NCI-H1694 (cell line): ENCODE measurements around the gene RBBP8NL.
A peak's percentile ranks its signal among the peaks of the same experiment; 100 is the strongest.
"Not testable (repeated sequence)": the region's sequence is repeated elsewhere in the genome, so short reads cannot be mapped to it uniquely, and the experiment has no call there.

Experiments used
- DNase-seq: peaks from one replicate; lab custom pipeline; 2025; lab: John Stamatoyannopoulos, UW

RBBP8NL gene

DNA sequence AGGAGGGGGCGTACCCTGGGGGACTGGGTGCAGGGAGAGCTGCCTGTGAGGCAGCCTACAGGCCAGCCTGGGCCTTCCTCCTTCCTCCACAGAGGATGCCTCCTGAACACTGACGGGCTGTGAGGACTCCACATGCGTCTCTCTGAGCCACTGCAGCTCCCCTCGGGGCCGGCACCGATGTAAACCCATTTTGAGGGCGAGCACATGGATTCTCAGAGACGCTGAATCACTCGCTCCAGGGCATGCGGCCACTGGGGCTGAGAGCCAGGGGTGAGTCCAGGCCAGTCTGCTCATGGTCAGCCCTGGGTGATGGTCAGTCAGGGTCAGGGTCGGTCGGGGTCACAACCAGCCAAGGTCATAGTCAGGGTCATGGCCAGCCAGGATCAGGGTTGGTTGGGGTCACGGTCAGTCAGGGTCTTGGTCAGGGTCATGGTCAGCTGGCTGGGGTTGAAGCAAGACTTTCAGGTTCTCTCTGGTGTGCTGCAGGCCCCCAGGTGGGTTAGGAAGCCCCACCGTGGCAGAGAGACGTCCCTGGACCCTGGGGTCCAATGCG lies 14.7 kb upstream of the RBBP8NL start:
- DNase-seq, result no peak

DNA sequence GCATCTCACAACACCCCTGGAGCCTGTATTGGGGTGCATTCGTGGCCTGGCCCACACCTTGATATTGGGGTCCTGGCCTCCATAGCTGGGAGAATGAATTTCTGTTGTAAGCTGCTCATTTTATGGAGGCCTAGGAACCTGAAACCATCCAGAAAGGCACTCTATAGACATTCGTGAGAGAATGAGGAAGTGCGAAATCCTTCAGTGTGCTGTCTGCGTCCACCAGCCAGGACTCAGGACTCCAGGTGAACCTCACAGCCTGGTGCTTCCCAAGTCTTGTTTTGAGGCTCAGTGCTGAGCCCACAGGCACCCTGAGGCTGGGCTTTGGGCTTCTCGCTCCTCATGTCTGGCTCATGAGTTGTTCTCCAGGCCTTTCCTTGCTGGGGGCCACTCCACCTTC lies 11.9 kb upstream of the RBBP8NL start:
- no peak for DNase-seq

DNA sequence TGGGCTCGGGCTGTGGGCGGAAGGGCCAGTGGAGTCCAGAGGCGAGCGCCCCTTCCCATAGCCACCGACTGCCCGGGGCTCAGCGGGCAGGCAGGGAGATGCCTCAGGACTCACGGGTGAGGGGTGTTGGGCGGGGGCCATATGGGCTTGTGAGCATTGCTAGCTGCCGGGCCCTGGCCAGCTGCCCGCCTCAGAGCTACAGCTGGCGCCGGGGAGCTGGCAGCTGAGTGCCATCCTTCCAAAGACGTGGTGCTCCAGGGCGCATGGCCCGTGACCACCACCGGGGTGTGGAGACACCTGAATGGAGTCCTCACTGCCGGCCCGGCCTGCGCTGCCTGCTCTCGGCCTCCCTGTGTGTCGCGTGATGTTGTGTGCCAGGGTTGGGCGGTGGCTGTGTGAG lies 10.6 kb upstream of the RBBP8NL start:
- DNase-seq, result peak; percentile 16

- no peak for DNase-seq
These were observed 10.2 kb upstream of the RBBP8NL start for GRCh38 chr20:62437496-62437895.

DNA sequence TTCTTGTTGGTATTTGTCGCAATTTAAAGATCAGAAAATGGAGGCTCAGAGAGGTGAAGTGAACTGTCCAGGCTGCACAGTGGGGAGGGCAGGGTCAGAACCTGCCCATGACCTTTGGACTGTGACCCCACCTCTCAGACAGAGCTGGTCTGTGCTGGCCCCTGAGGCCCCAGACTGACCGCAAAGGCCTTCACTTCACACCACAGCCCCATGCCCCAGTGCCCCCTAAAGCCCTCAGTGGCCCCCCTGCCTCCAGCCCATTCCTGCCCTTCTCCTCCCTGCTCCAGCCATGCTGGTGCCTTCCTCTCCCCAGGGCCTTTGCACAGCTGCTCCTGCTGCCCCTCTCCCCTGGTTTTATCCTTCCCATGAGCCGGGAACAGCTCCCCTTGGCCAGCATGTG lies 9.4 kb upstream of the RBBP8NL start:
- no peak for DNase-seq

GRCh38 chr20:62433658-62434497 lies 6.5 kb upstream of the RBBP8NL start:
- DNase-seq, result no peak

GRCh38 chr20:62430866-62431447 lies 3.6 kb upstream of the RBBP8NL start:
- no peak for DNase-seq

DNA sequence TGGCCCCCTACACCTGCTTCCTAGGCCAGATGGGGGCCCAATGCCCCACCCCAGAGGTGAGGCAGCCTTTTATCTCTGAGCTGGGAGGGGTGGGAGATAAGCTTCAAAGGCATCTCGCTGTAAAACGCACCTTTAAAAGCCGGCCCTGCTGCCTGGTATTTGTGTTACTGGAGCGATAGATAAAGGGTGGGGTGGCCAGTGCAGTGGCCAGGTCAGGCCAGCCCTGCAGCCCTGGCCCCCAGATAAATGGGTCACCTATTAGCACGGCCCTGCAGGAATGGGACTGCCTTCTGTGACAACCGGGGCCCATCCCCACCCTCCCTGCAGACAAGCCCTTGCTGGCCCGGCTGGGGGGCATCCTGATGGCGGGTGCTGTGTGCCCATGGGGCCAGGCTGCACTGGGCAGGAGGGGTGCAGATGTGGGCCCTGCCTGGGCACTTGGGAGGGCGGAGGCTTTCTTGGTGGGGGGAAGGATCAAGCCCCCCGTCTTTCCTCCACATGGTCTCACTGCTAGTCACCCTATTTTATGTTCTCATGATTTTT lies 3.0 kb upstream of the RBBP8NL start:
- DNase-seq, result no peak

DNA sequence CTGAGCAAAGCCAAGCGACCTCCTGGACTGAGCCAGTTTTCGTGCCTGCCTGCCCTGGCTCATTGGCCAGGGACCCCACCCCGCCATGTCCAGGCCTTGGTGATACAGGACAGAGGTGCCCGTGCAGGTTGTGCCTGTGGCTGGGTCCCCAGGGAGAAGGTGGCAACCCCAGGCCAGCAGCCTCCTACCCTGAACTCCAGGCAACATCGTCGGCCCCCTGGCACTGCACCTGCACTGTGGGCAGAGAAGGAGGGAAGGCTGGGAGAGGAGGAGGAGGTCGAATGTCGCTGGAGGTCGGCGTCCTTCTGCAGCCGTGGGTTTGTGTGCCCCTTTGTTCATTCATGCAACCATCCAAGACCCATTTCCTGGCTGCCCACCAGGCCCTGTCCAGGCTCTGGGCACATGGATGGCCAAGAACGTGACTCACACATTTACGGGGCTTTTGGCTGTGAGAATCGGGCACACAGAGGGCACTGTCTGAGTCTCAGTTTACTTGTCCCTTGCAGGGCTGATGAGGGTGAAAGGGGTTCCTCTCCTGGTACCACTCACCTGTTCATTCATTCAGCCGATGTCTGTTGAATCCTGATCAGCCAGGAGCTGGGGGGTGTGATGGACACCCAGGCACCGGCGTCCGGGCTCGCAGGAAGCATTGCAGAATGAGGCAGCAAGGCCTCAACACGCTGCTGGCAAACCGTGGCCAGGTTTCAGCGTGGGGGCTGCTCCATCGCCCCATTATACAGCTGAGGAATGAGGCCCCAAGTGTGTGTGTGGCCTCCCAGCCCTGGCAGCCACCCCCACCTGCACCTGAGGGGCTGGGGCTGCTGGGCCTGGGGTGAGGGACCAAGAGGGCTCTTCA lies 2.3 kb upstream of the RBBP8NL start:
- DNase-seq, result no peak

GRCh38 chr20:62428396-62429295 lies 1.3 kb upstream of the RBBP8NL start:
- no peak for DNase-seq

DNA sequence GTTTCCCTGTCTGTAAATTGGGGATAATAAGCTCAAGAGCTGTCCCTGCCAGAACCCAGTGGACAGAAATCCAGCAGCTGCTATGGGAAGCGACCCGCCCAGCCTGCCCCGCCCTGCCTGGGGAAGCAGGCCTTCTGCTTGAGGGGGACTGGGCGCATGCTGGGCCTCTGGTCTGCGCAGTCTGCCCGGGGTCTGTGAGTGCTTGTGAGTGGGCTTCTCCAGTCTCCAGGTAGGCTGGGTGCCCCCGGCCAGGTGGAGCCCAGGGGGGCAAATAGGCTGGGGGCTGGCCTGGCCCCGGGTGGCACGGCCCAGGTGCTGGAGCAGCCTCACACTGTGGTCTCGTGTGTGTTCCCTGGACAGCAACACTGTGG lies 648 bp upstream of the RBBP8NL start:
- DNase-seq, result no peak

GRCh38 chr20:62426699-62427131 lies 624 bp downstream of the RBBP8NL start:
- DNase-seq, result no peak

DNA sequence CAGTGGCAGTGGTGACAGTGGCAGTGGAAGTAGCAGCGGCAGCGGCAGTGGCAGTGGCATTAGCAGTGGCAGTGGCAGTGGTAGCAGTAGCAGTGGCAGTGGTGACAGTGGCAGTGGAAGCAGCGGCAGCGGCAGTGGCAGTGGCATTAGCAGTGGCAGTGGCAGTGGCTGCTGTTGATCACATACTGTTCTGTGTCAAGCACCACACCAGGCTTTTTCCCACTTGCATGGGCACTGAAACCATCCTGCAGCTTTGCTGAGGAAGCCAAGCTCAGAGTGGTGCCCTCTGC lies 1.3 kb downstream of the RBBP8NL start:
- DNase-seq, result not testable (repeated sequence)

GRCh38 chr20:62425281-62426058 lies 1.9 kb downstream of the RBBP8NL start:
- DNase-seq, result no peak

- no peak for DNase-seq
These were observed 2.9 kb downstream of the RBBP8NL start for GRCh38 chr20:62424249-62425107.

DNA sequence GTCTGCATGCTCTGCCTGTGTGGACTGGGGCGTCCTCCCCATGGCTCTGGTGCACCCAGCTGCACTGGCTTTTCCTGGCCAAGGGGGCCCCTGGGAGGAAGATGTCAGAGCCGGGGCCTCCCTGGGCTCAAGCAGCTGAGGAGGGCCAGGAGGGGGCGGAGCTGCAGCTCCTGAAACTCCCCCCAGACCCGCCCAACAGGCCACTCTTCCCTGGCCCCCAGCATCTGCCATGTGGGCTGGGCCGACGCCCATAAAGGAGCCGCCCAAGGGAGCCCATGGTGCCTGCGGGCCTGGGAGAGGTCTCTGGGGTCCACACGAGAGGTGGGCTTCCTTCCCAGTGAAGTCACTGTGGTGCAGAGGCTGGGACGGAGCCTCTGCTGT lies 4.0 kb downstream of the RBBP8NL start:
- no peak for DNase-seq

DNA sequence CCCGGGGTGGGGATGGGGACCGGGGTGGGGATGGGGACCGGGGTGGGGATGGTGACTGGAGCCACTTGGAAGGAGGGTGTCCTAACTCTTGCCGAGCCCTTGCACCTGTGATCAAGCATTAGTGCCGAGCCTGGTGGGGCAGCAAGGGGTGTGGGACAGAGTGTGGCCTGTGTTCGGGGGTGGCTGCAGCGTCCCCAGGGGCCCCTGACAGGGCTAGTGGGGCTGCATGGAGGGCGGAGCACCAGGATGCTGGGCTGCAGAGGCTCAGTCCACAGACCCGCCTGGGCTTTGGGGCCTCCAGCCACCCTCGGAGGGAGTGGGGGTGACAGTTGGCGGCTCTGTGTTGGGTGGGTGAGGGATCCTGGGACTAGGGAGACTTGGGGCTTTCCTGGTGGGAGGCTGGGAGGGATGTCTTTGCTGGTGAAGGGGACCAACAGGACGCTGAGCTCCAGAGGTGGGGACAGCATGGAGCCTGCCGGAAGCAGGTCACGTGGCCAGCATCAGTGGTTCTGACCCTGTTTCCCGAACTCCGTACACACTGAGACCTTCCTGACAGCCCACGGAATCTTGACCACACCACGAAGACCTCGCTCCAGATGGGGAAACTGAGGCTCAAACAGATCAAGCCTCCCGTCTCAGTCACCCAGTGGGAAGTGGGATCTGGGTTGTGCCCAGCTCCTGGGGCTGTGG lies 4.6 kb downstream of the RBBP8NL start:
- DNase-seq, result no peak

- no peak for DNase-seq
These were observed 5.7 kb downstream of the RBBP8NL start for GRCh38 chr20:62421716-62421990.
